ENCODE measurements around the gene SEPHS2.

DNA sequence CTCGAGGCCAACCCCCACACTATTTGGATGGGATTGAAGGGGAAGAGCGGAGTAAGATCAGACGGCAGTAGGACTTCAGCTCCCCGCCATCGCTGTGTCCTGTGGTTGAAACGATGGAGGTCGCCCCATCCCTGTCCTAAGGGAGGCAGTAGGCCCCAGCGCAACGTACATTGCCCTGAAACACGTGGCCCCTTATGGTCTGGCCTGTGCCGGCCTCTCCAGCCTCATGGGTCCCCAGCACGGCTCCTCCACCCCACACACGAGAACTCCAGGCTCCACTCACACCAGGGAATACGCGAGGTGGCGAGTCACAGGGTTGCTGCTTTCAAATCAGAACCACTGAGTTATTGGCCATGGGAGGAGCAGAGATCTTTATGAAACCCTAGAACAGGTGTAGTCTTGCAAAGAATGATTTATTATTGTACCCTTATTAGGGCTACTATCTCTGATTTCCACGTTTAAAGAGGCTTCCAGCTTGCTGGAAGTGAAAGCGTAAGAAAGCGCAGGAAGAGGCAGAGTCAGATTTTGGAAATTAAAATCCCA lies 15.2 kb downstream of the SEPHS2 start:
- TF ChIP-seq, protein P1, sequence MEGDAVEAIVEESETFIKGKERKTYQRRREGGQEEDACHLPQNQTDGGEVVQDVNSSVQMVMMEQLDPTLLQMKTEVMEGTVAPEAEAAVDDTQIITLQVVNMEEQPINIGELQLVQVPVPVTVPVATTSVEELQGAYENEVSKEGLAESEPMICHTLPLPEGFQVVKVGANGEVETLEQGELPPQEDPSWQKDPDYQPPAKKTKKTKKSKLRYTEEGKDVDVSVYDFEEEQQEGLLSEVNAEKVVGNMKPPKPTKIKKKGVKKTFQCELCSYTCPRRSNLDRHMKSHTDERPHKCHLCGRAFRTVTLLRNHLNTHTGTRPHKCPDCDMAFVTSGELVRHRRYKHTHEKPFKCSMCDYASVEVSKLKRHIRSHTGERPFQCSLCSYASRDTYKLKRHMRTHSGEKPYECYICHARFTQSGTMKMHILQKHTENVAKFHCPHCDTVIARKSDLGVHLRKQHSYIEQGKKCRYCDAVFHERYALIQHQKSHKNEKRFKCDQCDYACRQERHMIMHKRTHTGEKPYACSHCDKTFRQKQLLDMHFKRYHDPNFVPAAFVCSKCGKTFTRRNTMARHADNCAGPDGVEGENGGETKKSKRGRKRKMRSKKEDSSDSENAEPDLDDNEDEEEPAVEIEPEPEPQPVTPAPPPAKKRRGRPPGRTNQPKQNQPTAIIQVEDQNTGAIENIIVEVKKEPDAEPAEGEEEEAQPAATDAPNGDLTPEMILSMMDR (IDR thresholded peaks at IDR 0.05) = no peak
- no peak for TF ChIP-seq POLR2A (IDR thresholded peaks at IDR 0.05)
